Nasal cavity respiratory epithelium epithelial cell of viscerocranial mucosa (primary cell): ENCODE measurements around the gene MYO16. TPM values are rescaled to one million over a fixed set of nuclear protein-coding genes. Genes with fewer than 3 reads are reported as not detected.

Experiments
- total RNA-seq: library from RNA; depleted of rRNA; stranded (reverse); fragments of >200 nt; gene quantifications from 2 replicates; pipeline ENCODE4 v1.2.3, GENCODE V29; 2014

MYO16 gene
- total RNA-seq, result under 0.01 and 0.07 TPM in 2 replicates

DNA sequence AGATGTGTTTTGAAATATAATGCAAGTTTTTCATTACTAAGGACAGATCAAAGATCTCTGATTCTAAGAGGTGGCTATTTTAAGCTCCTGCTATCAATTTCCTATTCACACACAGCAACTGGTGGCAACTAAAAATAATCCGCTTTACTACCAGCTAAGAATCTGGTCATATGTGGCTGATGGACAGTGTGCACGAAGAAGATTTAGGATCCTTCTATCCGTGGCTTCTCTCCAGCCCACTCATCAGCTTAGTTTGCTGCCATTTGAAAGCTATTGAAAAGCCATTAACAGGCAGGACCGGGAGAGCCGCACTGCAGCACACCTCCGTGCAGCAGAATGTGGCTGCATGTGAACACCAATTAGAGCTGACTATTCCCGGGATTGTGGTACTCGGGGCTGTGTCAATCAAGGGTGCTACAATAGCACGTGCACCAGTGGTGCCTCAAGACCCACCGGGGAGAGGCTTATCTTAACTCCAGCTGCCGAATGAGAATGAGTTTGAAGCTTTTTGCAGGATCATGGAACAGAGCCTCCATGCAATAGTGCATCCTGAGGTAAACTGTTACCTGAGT is at the start of gene MYO16:
Gene MYO16 (plus strand): TSS at position 431 of the 572 bp plus-strand sequence. CDS start 234 bp downstream, outside the sequence.

